Effector memory CD8-positive, alpha-beta T cell (primary cell): ENCODE results near the gene CYP26C1.
A peak's percentile ranks its signal among the peaks of the same experiment; 100 is the strongest.
"Not testable (repeated sequence)": the region's sequence is repeated elsewhere in the genome, so short reads cannot be mapped to it uniquely, and the experiment has no call there.

Experiments
- ATAC-seq: fragments of 150-1000 bp; cut with Tn5 transposase; replicated peaks from 2 replicates; pipeline ENCODE4 v1.10.0; 2021; ENCODE audit warnings: mild to moderate bottlenecking, moderate library complexity
- DNase-seq, 3 experiments: peaks; one replicate each; pipeline ENCODE4 v3.0.0; 2021
- H3K27ac Mint-ChIP-seq, 2 donors: one replicate each; pipeline ENCODE4 v1.8.0; 2022; ENCODE audit warnings: mild to moderate bottlenecking in 2 of 2, mixed read lengths in 2 of 2, moderate library complexity in 2 of 2
- H3K27me3 Mint-ChIP-seq, 2 donors: one replicate each; pipeline ENCODE4 v1.8.0; 2022; ENCODE audit warnings: mixed read lengths in 2 of 2
- H3K36me3 Mint-ChIP-seq: one replicate; pipeline ENCODE4 v1.8.0; 2022; ENCODE audit warnings: mild to moderate bottlenecking, moderate library complexity, mixed read lengths; ENCODE audit not compliant: insufficient read depth
- H3K4me1 Mint-ChIP-seq, 2 donors: one replicate each; pipeline ENCODE4 v1.8.0; 2022; ENCODE audit warnings: low read depth in 2 of 2, mixed read lengths in 2 of 2
- H3K4me3 Mint-ChIP-seq, 2 donors: one replicate each; pipeline ENCODE4 v1.8.0; 2022; ENCODE audit warnings: mild to moderate bottlenecking in 2 of 2, mixed read lengths in 2 of 2, moderate library complexity in 2 of 2
- H3K9me3 Mint-ChIP-seq, 2 donors: one replicate each; pipeline ENCODE4 v1.8.0; 2022; ENCODE audit warnings: mixed read lengths in 2 of 2

CYP26C1 gene

DNA sequence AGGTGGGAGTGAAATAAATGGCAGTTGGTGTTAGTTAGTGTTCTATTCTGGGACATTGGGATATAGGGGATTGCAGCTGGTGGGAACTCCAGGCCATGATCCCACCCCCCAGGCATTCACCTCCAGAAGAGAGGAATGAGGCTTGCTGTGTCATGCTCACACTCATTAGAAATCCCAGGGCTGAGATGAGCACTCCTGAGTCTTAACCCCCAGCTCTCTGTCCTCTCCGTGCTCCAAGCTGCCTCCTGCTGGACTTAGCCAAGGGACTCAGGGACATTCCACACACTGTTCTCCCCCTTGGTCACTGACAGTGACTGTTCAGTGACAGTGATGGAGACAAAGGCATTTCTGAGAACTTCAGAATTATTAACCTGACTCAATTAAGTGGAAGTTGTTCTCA is 34.6 kb downstream of the CYP26C1 start:
- Mint-ChIP-seq H3K4me1 (no peaks in the 10 kb centered on the region), H3K27me3 (peaks cover 4 to 23% of the 10 kb centered on the region in 2 donors), H3K9me3 (no peaks in the 10 kb centered on the region), H3K4me3 (no peak overlapping the region), H3K36me3 (no peaks in the 10 kb centered on the region), H3K27ac (no peak overlapping the region)
- ATAC-seq (no peak), DNase-seq (no peak)

DNA sequence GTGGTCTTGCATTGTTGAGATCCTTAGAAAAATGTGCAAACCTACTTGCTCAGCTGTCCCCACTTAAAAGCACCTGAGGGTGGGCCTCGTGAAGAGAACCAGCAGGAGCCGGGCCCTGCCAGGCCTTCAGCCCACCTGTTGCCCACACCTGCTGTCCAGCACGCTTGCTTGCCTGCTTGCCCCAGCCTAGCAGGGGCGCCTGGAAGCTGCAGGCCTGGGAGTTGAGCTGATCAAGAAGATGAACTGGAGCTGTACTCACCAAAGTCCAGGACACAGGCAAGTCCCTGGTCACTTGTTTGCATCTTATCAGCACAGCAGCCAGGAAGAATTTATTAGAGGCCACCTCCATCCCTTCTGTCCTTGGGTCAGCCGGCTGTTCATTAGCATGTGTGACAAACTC is 36.3 kb downstream of the CYP26C1 start:
- ATAC-seq (no peak), DNase-seq (no peak)
- Mint-ChIP-seq H3K9me3 (no peaks in the 10 kb centered on the region), H3K27ac (no peak overlapping the region), H3K27me3 (peaks cover 4 to 14% of the 10 kb centered on the region in 2 donors), H3K4me1 (no peaks in the 10 kb centered on the region), H3K36me3 (no peaks in the 10 kb centered on the region), H3K4me3 (no peak overlapping the region)

- peaks cover 4 to 14% of the 10 kb centered on the region in 2 donors for H3K27me3 Mint-ChIP-seq
Measured at GRCh38 chr10:93097386-93097785, 36.8 kb downstream of the CYP26C1 start.

GRCh38 chr10:93098816-93099215 is 38.2 kb downstream of the CYP26C1 start:
- no peak overlapping the region for H3K4me3 Mint-ChIP-seq
- H3K27ac Mint-ChIP-seq = no peak overlapping the region
- no peaks in the 10 kb centered on the region for H3K9me3 Mint-ChIP-seq
- no peaks in the 10 kb centered on the region for H3K4me1 Mint-ChIP-seq
- DNase-seq (no peak), ATAC-seq (no peak)
- H3K27me3 Mint-ChIP-seq = peaks cover 13 to 16% of the 10 kb centered on the region in 2 donors
- H3K36me3 Mint-ChIP-seq = no peaks in the 10 kb centered on the region

More at GRCh38 chr10:93097386-93097785, 36.8 kb downstream of the CYP26C1 start:
- no peak overlapping the region for H3K4me3 Mint-ChIP-seq
- DNase-seq = no peak
- H3K27ac Mint-ChIP-seq = no peak overlapping the region
- H3K4me1 Mint-ChIP-seq = no peaks in the 10 kb centered on the region
- H3K9me3 Mint-ChIP-seq = no peaks in the 10 kb centered on the region
- H3K36me3 Mint-ChIP-seq = no peaks in the 10 kb centered on the region
- ATAC-seq = no peak

GRCh38 chr10:93099670-93100069 is 39.1 kb downstream of the CYP26C1 start:
- peaks cover 15 to 21% of the 10 kb centered on the region in 2 donors for H3K27me3 Mint-ChIP-seq
- DNase-seq (no peak), ATAC-seq (no peak)
- no peak overlapping the region for H3K4me3 Mint-ChIP-seq
- H3K36me3 Mint-ChIP-seq = no peaks in the 10 kb centered on the region
- no peak overlapping the region for H3K27ac Mint-ChIP-seq
- no peaks in the 10 kb centered on the region for H3K9me3 Mint-ChIP-seq
- H3K4me1 Mint-ChIP-seq = no peaks in the 10 kb centered on the region

DNA sequence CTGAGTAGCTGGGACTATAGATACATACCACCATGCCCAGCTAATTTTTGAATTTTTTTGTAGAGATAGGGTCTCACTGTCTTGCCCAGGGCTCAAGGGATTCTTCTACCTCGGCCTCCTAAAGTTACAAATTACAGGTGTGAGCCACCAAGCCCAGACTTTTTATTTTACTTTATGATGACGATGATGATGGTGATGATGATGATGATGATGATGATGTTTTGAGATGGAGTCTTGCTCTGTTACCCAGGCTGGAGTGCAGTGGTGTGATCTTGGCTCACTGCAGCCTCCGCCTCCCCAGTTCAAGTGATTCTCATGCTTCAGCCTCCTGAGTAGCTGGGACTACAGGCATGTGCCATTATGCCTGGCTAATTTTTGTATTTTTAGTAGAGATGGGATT is 40.5 kb downstream of the CYP26C1 start:
- H3K9me3 Mint-ChIP-seq, DNase-seq, H3K4me3 Mint-ChIP-seq, H3K4me1 Mint-ChIP-seq, ATAC-seq, H3K36me3 Mint-ChIP-seq, H3K27ac Mint-ChIP-seq: not testable (repeated sequence)
- peaks cover 15% of the 10 kb centered on the region in 2 donors for H3K27me3 Mint-ChIP-seq

GRCh38 chr10:93103953-93104352 is 43.4 kb downstream of the CYP26C1 start:
- DNase-seq (no peak), ATAC-seq (no peak)
- Mint-ChIP-seq H3K9me3 (no peaks in the 10 kb centered on the region), H3K27me3 (peaks cover 6 to 15% of the 10 kb centered on the region in 2 donors), H3K27ac (no peak overlapping the region), H3K4me1 (no peaks in the 10 kb centered on the region), H3K4me3 (no peak overlapping the region), H3K36me3 (no peaks in the 10 kb centered on the region)

DNA sequence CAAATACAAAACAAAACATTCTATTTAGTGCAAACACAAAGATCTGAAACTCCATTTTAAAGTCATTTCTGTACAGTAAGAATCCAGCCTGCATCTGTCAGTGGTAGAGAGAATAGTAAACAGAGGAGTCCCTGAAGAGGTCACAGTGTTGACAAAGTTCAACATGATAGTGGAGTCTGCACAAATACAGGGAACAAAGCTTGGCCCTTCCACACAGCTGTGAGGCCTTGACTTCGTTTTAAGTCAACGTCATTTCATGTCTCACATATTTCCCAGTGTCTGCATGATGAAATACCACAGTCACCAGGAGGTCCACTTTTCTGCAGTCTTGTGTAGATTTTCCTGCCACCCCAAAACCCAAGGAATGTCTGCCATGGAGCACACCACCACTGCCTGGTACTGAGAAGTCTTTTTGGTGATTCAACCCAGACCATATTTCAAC is 46.1 kb downstream of the CYP26C1 start:
- DNase-seq (no peak), ATAC-seq (no peak)
- H3K4me3 Mint-ChIP-seq = no peak overlapping the region
- no peaks in the 10 kb centered on the region for H3K36me3 Mint-ChIP-seq
- H3K27ac Mint-ChIP-seq = no peak overlapping the region
- H3K9me3 Mint-ChIP-seq = no peaks in the 10 kb centered on the region
- H3K4me1 Mint-ChIP-seq = no peaks in the 10 kb centered on the region
- H3K27me3 Mint-ChIP-seq = peaks cover 6 to 16% of the 10 kb centered on the region in 2 donors

GRCh38 chr10:93110472-93111146 is 50.0 kb downstream of the CYP26C1 start:
- ATAC-seq = no peak
- H3K4me3 Mint-ChIP-seq = no peak overlapping the region

GRCh38 chr10:93113042-93113441 is 52.4 kb downstream of the CYP26C1 start:
- Mint-ChIP-seq H3K27me3 (peaks cover 21 to 26% of the 10 kb centered on the region in 2 donors), H3K4me1 (peaks cover 0 to 7% of the 10 kb centered on the region in 2 donors), H3K36me3 (peaks cover 3% of the 10 kb centered on the region), H3K4me3 (no peak overlapping the region), H3K9me3 (no peaks in the 10 kb centered on the region), H3K27ac (no peak overlapping the region)
- no peak for DNase-seq
- ATAC-seq = no peak

More at GRCh38 chr10:93110472-93111146, 50.0 kb downstream of the CYP26C1 start:
- Mint-ChIP-seq H3K27me3 (peaks cover 21 to 26% of the 10 kb centered on the region in 2 donors), H3K9me3 (no peaks in the 10 kb centered on the region), H3K36me3 (peaks cover 3% of the 10 kb centered on the region), H3K27ac (no peak overlapping the region), H3K4me1 (peaks cover 0 to 3% of the 10 kb centered on the region in 2 donors)
- no peak for DNase-seq

- no peaks in the 10 kb centered on the region for H3K9me3 Mint-ChIP-seq
Measured at GRCh38 chr10:93115661-93116383, 55.2 kb downstream of the CYP26C1 start.

More at GRCh38 chr10:93115661-93116383, 55.2 kb downstream of the CYP26C1 start:
- DNase-seq (peak; percentile 43 to 49 (median 48)), ATAC-seq (peak; percentile 69)
- H3K27me3 Mint-ChIP-seq = peaks cover 29 to 44% of the 10 kb centered on the region in 2 donors
- no peak overlapping the region for H3K4me3 Mint-ChIP-seq
- peaks cover 3% of the 10 kb centered on the region for H3K36me3 Mint-ChIP-seq
- H3K27ac Mint-ChIP-seq = no peak overlapping the region
- peaks cover 0 to 7% of the 10 kb centered on the region in 2 donors for H3K4me1 Mint-ChIP-seq
